Measurements from ENCODE around the gene CENPN. TPM values are rescaled to one million over a fixed set of nuclear protein-coding genes. Genes with fewer than 3 reads are reported as not detected.

CENPN gene
- polyA plus RNA-seq, 2 of the 4 experiments (the other 2 are of a cell fraction) = 82.6 to 101 TPM

DNA sequence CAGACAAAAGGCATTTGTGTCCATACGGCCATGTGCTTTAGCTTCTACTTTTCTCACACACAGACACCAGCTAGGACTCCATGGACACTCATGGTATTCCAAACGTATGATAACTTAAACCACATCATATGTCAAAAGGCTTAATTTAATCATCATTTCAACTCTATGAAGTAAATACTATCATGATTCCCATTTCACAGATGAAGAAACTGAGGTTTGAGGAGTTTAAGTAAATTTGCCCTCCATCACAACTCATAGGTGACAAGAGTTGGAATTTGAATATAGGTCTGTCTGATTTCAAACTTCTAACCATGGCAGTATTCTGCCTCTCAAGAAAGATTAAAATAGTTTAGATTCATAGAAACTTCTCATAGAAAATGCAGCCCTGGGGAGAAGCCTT is 44.1 kb upstream of the CENPN start (continued):
- TF ChIP-seq RAD21 (conservative IDR thresholded peaks at IDR 0.05 in 1 of 2, IDR thresholded peaks at IDR 0.05 in 1 of 2) (no peak), CHD2 (IDR thresholded peaks at IDR 0.05; ENCODE audit: low read length, partially characterized antibody) (no peak), TFCP2L1 (CRISPR knock-in tag; IDR thresholded peaks at IDR 0.05) (no peak), HOXB5 (CRISPR knock-in tag; IDR thresholded peaks at IDR 0.05) (no peak)

GRCh38 chr16:80964351-80964750 is 42.7 kb upstream of the CENPN start:
- no peak for ATAC-seq
- WGBS (ENCODE audit: missing lambda C conversion rate) = 75% methylated on average over 2 of the region's 2 CpGs
- ChIA-PET CTCF (interaction anchor here (1.1 kb wide), 1 partner anchor 10 kb away, joined by 4 read pairs; no protein-coding TSS in a partner anchor), POLR2A (no interaction called here)
- H3K4me3 ChIP-seq = no peak overlapping the region
- DNase-seq (ENCODE audit: low read depth in 1 of 2, low spot score in 1 of 2) = no peak
- peaks cover 9% of the 10 kb centered on the region; the same call in 1 of the 3 replicates for H3K9me3 ChIP-seq
- H3K4me1 ChIP-seq = peaks cover 13% of the 10 kb centered on the region
- TF ChIP-seq, protein P1, sequence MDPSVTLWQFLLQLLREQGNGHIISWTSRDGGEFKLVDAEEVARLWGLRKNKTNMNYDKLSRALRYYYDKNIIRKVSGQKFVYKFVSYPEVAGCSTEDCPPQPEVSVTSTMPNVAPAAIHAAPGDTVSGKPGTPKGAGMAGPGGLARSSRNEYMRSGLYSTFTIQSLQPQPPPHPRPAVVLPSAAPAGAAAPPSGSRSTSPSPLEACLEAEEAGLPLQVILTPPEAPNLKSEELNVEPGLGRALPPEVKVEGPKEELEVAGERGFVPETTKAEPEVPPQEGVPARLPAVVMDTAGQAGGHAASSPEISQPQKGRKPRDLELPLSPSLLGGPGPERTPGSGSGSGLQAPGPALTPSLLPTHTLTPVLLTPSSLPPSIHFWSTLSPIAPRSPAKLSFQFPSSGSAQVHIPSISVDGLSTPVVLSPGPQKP (IDR thresholded peaks at IDR 0.05; ENCODE audit: low read depth, low read length) = no peak
- FAIRE-seq = no peak
- H3K4me2 ChIP-seq = no peak overlapping the region
- no peak overlapping the region for H3K27ac ChIP-seq

DNA sequence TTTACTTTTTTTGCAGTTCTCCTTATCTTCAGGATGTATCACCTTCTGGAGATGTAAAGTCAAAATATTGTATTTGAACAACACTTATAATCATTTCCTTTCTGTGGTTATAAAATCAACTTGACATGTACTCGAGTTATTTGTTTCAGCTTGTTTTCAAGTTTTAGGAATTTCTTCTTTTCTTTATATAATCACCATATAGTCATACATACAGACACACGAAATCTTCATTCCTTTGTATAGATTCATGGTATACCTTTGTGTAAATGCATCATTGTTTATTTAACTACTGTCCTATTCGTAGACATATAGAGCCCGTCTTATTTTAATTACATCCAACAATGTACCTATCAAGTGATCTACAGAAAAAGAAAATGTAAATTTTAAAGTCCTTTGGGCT is 40.4 kb upstream of the CENPN start:
- ATAC-seq (no peak), FAIRE-seq (no peak), DNase-seq (ENCODE audit: low read depth in 1 of 2, low spot score in 1 of 2) (no peak)
- ChIA-PET CTCF (interaction anchor here (1.1 kb wide), 1 partner anchor 9 kb away, joined by 3 read pairs; no protein-coding TSS in a partner anchor), POLR2A (no interaction called here)
- 78% methylated on average over 4 of the region's 4 CpGs for WGBS (ENCODE audit: missing lambda C conversion rate)
- TF ChIP-seq, protein P2, sequence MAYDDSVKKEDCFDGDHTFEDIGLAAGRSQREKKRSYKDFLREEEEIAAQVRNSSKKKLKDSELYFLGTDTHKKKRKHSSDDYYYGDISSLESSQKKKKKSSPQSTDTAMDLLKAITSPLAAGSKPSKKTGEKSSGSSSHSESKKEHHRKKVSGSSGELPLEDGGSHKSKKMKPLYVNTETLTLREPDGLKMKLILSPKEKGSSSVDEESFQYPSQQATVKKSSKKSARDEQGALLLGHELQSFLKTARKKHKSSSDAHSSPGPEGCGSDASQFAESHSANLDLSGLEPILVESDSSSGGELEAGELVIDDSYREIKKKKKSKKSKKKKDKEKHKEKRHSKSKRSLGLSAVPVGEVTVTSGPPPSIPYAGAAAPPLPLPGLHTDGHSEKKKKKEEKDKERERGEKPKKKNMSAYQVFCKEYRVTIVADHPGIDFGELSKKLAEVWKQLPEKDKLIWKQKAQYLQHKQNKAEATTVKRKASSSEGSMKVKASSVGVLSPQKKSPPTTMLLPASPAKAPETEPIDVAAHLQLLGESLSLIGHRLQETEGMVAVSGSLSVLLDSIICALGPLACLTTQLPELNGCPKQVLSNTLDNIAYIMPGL (CRISPR knock-in tag; IDR thresholded peaks at IDR 0.05; ENCODE audit: borderline replicate concordance) = no peak
- TF ChIP-seq, protein P3, sequence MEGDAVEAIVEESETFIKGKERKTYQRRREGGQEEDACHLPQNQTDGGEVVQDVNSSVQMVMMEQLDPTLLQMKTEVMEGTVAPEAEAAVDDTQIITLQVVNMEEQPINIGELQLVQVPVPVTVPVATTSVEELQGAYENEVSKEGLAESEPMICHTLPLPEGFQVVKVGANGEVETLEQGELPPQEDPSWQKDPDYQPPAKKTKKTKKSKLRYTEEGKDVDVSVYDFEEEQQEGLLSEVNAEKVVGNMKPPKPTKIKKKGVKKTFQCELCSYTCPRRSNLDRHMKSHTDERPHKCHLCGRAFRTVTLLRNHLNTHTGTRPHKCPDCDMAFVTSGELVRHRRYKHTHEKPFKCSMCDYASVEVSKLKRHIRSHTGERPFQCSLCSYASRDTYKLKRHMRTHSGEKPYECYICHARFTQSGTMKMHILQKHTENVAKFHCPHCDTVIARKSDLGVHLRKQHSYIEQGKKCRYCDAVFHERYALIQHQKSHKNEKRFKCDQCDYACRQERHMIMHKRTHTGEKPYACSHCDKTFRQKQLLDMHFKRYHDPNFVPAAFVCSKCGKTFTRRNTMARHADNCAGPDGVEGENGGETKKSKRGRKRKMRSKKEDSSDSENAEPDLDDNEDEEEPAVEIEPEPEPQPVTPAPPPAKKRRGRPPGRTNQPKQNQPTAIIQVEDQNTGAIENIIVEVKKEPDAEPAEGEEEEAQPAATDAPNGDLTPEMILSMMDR (IDR thresholded peaks at IDR 0.05) = no peak
- TF ChIP-seq ZNF302 (CRISPR knock-in tag; IDR thresholded peaks at IDR 0.05) = no peak
- TF ChIP-seq HOXB5 (CRISPR knock-in tag; IDR thresholded peaks at IDR 0.05) = no peak
- TF ChIP-seq KDM1A (IDR thresholded peaks at IDR 0.05; ENCODE audit: low read depth) = no peak
- TF ChIP-seq FOSL2 (IDR thresholded peaks at IDR 0.05) = no peak
- TF ChIP-seq FOSL2 (CRISPR knock-in tag; IDR thresholded peaks at IDR 0.05) = no peak
- TF ChIP-seq, protein P4, sequence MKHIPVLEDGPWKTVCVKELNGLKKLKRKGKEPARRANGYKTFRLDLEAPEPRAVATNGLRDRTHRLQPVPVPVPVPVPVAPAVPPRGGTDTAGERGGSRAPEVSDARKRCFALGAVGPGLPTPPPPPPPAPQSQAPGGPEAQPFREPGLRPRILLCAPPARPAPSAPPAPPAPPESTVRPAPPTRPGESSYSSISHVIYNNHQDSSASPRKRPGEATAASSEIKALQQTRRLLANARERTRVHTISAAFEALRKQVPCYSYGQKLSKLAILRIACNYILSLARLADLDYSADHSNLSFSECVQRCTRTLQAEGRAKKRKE (CRISPR knock-in tag; IDR thresholded peaks at IDR 0.05; ENCODE audit: low read depth) = no peak
- TF ChIP-seq TP53 (CRISPR knock-in tag; IDR thresholded peaks at IDR 0.05) = no peak
- no peak for TF ChIP-seq CBX2 (IDR thresholded peaks at IDR 0.05; ENCODE audit: borderline replicate concordance, low read depth)
- no peak for TF ChIP-seq CBX8 (IDR thresholded peaks at IDR 0.05)
- no peak for TF ChIP-seq HOXB13 (CRISPR knock-in tag; IDR thresholded peaks at IDR 0.05; ENCODE audit: low read depth)
- TF ChIP-seq GATA3 (IDR thresholded peaks at IDR 0.05; ENCODE audit: borderline replicate concordance) = no peak
- no peak for TF ChIP-seq PBX3 (IDR thresholded peaks at IDR 0.05)
- TF ChIP-seq, protein P1 (IDR thresholded peaks at IDR 0.05; ENCODE audit: low read depth, low read length) = no peak
- no peak for TF ChIP-seq HOXA7 (CRISPR knock-in tag; IDR thresholded peaks at IDR 0.05)
- TF ChIP-seq CHD4 (IDR thresholded peaks at IDR 0.05; ENCODE audit: borderline replicate concordance) = no peak
- TF ChIP-seq RNF2 (IDR thresholded peaks at IDR 0.05; ENCODE audit: borderline replicate concordance, low read depth) = no peak
- no peak for TF ChIP-seq HDAC2 (IDR thresholded peaks at IDR 0.05)
- Histone ChIP-seq H3K4me3 (no peak overlapping the region), H3K4me2 (no peak overlapping the region), H3K4me1 (peaks cover 20% of the 10 kb centered on the region), H3K27ac (no peak overlapping the region), H3K9me3 (no peaks in the 10 kb centered on the region)

Data from A549 (cell line).